ENCODE data around the gene DIRAS2. TPM values are rescaled to one million over a fixed set of nuclear protein-coding genes. Genes with fewer than 3 reads are reported as not detected.

Gene DIRAS2
- total RNA-seq, 6 experiments from 2014 or later = not detected

GRCh38 chr9:90578126-90578815, 64.4 kb downstream of the DIRAS2 start:
- Mint-ChIP-seq H3K27ac (no peak overlapping the region), H3K9me3 (peaks cover 46% of the 10 kb centered on the region), H3K36me3 (ENCODE audit: low read depth) (no peaks in the 10 kb centered on the region), H3K4me3 (no peak overlapping the region), H3K4me1 (ENCODE audit: low read depth) (no peaks in the 10 kb centered on the region), H3K27me3 (ENCODE audit: insufficient read depth) (no peaks in the 10 kb centered on the region)
- TF ChIP-seq CTCF (IDR thresholded peaks at IDR 0.05) = no peak
- DNase-seq = no peak

GRCh38 chr9:90569511-90569910, 73.1 kb downstream of the DIRAS2 start:
- no peak overlapping the region for H3K4me3 Mint-ChIP-seq
- H3K36me3 Mint-ChIP-seq (ENCODE audit: low read depth) = 0 out of 2 replicates have a peak, but pooled peaks cover 9% of the 10 kb centered on the region
- H3K4me1 Mint-ChIP-seq (ENCODE audit: low read depth) = no peaks in the 10 kb centered on the region
- no peak overlapping the region for H3K27ac Mint-ChIP-seq
- H3K27me3 Mint-ChIP-seq (ENCODE audit: insufficient read depth) = no peaks in the 10 kb centered on the region; the same call in 1 of the 2 replicates
- no peak for TF ChIP-seq CTCF (IDR thresholded peaks at IDR 0.05)
- peaks cover 57% of the 10 kb centered on the region for H3K9me3 Mint-ChIP-seq
- DNase-seq = no peak

GRCh38 chr9:90568667-90569066, 74.0 kb downstream of the DIRAS2 start:
- TF ChIP-seq CTCF (IDR thresholded peaks at IDR 0.05) = no peak
- Mint-ChIP-seq H3K36me3 (ENCODE audit: low read depth) (0 out of 2 replicates have a peak, but pooled peaks cover 9% of the 10 kb centered on the region), H3K4me3 (no peak overlapping the region), H3K27ac (no peak overlapping the region), H3K27me3 (ENCODE audit: insufficient read depth) (no peaks in the 10 kb centered on the region; the same call in 1 of the 2 replicates), H3K9me3 (peaks cover 53% of the 10 kb centered on the region), H3K4me1 (ENCODE audit: low read depth) (no peaks in the 10 kb centered on the region)
- no peak for DNase-seq

GRCh38 chr9:90562229-90562628, 80.4 kb downstream of the DIRAS2 start:
- H3K9me3 Mint-ChIP-seq = peaks cover 20% of the 10 kb centered on the region
- H3K4me3 Mint-ChIP-seq = no peak overlapping the region
- no peak for DNase-seq
- no peak overlapping the region for H3K27ac Mint-ChIP-seq
- H3K4me1 Mint-ChIP-seq (ENCODE audit: low read depth) = no peaks in the 10 kb centered on the region
- peaks cover 3% of the 10 kb centered on the region for H3K27me3 Mint-ChIP-seq (ENCODE audit: insufficient read depth)
- no peak for TF ChIP-seq CTCF (IDR thresholded peaks at IDR 0.05)
- H3K36me3 Mint-ChIP-seq (ENCODE audit: low read depth) = 0 out of 2 replicates have a peak, but pooled peaks cover 4% of the 10 kb centered on the region

Other genes with a start within 250 kb of the DIRAS2 start
- gene SYK, start 159.0 kb upstream of the DIRAS2 start, total RNA-seq (2021; fragmentation: NEBNext Ultra II Directional; extraction: Animal tissue kit (Norgen Biotek cat#: 25700)) = not detected

Data from HFFc6 (cell line).